OCI-LY7 (cell line): ENCODE data around the gene RBMS1. TPM values are rescaled to one million over a fixed set of nuclear protein-coding genes. Genes with fewer than 3 reads are reported as not detected.
A peak's percentile ranks its signal among the peaks of the same experiment; 100 is the strongest.

Source experiments
- BruUV-seq: library from RNA; stranded (reverse); fragments of 400-500 nt; replicated peaks from 2 replicates; lab custom pipeline; 2021; lab: Mats Ljungman, UMichigan
- CTCF ChIA-PET: fragments of 300-600 bp; sonication (Branson Sonifier 250); formaldehyde crosslinking; loops from one replicate; lab custom pipeline; 2022; ENCODE audit warnings: antibody characterized with exemption; ENCODE audit not compliant: unreplicated experiment; lab: Charles Lee
- POLR2A ChIA-PET: fragments of 300-600 bp; sonication (Branson Sonifier 250); formaldehyde crosslinking; loops from one replicate; lab custom pipeline; 2022; ENCODE audit warnings: antibody characterized with exemption; lab: Charles Lee
- DNase-seq: peaks from one replicate; pipeline ENCODE4 v3.0.0-alpha.2; 2015; ENCODE audit warnings: low spot score
- H2AFZ ChIP-seq: fragments of 200-600 bp; sonication (generic), shearing (Covaris generic); 2 replicates; pipeline ENCODE4 v1.6.1; 2014; ENCODE audit warnings: mild to moderate bottlenecking, antibody characterized with exemption, low read length, moderate library complexity
- H3K27ac ChIP-seq: fragments of 200-600 bp; sonication (generic); 2 replicates; pipeline ENCODE4 v1.5.1; 2014; ENCODE audit warnings: mixed run types, low read depth, mild to moderate bottlenecking, moderate library complexity, low read length, inconsistent platforms; ENCODE audit not compliant: poor library complexity, severe bottlenecking
- H3K36me3 ChIP-seq: fragments of 200-600 bp; sonication (generic); 2 replicates; pipeline ENCODE4 v1.6.1; 2014; ENCODE audit warnings: mild to moderate bottlenecking, antibody characterized with exemption, low read length, moderate library complexity, mixed read lengths; ENCODE audit not compliant: insufficient read depth
- H3K4me1 ChIP-seq: fragments of 200-600 bp; sonication (generic); 2 replicates; pipeline ENCODE4 v1.5.1; 2014; ENCODE audit warnings: mild to moderate bottlenecking, low read length; ENCODE audit not compliant: insufficient read depth, poor library complexity, severe bottlenecking
- H3K4me2 ChIP-seq: fragments of 200-600 bp; sonication (generic); 2 replicates; pipeline ENCODE4 v1.6.1; 2014; ENCODE audit warnings: mild to moderate bottlenecking, low read length
- H3K4me3 ChIP-seq: fragments of 200-600 bp; sonication (generic); 2 replicates; pipeline ENCODE4 v1.5.1; 2014; ENCODE audit warnings: mild to moderate bottlenecking, low read depth, low read length; ENCODE audit not compliant: poor library complexity, severe bottlenecking
- H3K79me2 ChIP-seq: fragments of 200-600 bp; sonication (generic); 2 replicates; pipeline ENCODE4 v1.6.1; 2016; ENCODE audit warnings: low read depth, mild to moderate bottlenecking, low read length, moderate library complexity, mixed read lengths; ENCODE audit not compliant: insufficient read depth
- H3K9me2 ChIP-seq: fragments of 200-600 bp; sonication (generic); 2 replicates; pipeline ENCODE4 v1.6.1; 2016; ENCODE audit warnings: mild to moderate bottlenecking, low read length, mixed read lengths; ENCODE audit not compliant: insufficient read depth
- H3K9me3 ChIP-seq: fragments of 200-600 bp; sonication (generic); 2 replicates; pipeline ENCODE4 v1.6.1; 2014; ENCODE audit warnings: mild to moderate bottlenecking, mixed run types, low read length, mixed read lengths
- H4K20me1 ChIP-seq: fragments of 200-600 bp; sonication (generic); 2 replicates; pipeline ENCODE4 v1.6.1; 2014; ENCODE audit warnings: mild to moderate bottlenecking, antibody characterized with exemption, low read length, moderate library complexity, mixed read lengths; ENCODE audit not compliant: insufficient read depth
- EZH2phosphoT487 ChIP-seq: fragments of 200-600 bp; sonication (generic); IDR thresholded peaks from 2 replicates; pipeline ENCODE4 v1.6.1; 2018; ENCODE audit warnings: low read depth, borderline replicate concordance, mild to moderate bottlenecking, mixed run types, antibody characterized with exemption, low read length, moderate library complexity, mixed read lengths
- intact Hi-C: fragments of 100-400 bp; cut with micrococcal nuclease; formaldehyde crosslinking; loops from one replicate; pipeline ENCODE4 v1.10.0; 2022; ENCODE audit not compliant: unreplicated experiment
- total RNA-seq, 2 experiments: library from RNA; depleted of rRNA in 1 of 2; stranded (reverse); fragments of >200 nt in 1 of 2; shearing (Covaris generic) in 1 of 2; gene quantifications; 2 replicates each; pipeline ENCODE4 v1.2.3, GENCODE V29; 2014 to 2022
- TF ChIP-seq, protein P1 (sequence below): fragments of 200-600 bp; sonication (generic); conservative IDR thresholded peaks from 2 replicates; pipeline ENCODE4 v1.5.1; 2014; ENCODE audit warnings: mild to moderate bottlenecking, antibody characterized with exemption, low read length, moderate library complexity, mixed read lengths

The RBMS1 gene
- total RNA-seq, 2 experiments from 2014 or later: 29.5 to 35.7 TPM

DNA sequence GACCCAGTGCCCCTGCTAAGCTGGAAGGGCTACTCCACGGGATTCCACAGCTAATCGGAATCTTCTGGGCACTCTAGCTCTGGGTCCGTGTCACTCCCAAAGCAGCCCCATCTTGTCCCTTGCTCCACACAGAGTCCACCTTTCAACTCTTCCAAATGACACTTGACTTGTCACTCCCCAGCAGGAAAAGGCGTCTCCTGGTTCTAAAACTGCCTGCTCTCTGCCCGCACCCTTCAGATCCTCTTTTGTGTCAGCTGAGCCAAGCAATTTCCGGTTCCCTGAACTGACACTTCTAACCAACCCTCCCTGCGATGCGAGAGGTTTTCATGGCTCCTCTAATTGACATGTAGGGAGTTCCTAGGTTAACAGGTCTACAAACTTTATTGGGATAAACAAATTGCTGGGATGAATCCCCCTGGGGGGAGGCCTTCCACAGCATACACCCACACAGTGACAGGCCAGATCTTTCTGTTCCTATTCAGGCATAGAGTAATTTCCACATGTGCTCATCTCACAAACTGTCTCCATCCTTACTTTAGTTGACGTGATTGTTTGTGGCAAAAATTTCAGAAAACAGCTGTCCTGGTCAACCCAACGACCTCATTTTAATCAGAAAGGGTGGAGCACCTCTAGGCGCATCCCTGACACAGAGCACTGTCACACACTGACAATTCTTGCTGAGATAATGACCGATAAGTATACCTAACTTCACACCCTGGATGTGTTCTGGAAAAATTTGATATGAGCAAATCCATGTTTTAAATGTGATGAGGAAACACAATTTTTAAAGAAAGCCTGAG is 104.9 kb downstream of the RBMS1 start:
- Histone ChIP-seq H3K4me3 (no peak overlapping the region), H3K9me2 (no peaks in the 10 kb centered on the region), H3K79me2 (peaks cover 6% of the 10 kb centered on the region; the same call in 1 of the 2 replicates), H2AFZ (no peak overlapping the region; the same call in 1 of the 2 replicates), H3K4me2 (peak overlapping the region; percentile 25), H3K36me3 (no peaks in the 10 kb centered on the region), H3K27ac (no peak overlapping the region), H3K4me1 (peaks cover 15% of the 10 kb centered on the region), H3K9me3 (no peaks in the 10 kb centered on the region), H4K20me1 (no peaks in the 10 kb centered on the region; the same call in 1 of the 2 replicates)
- ChIA-PET CTCF (no interaction called here), POLR2A (interaction anchor here (0.6 to 6.1 kb wide), 4 partner anchors 12 to 92 kb away, joined by 4 to 42 read pairs (median 4); no protein-coding TSS in a partner anchor)
- intact Hi-C loops: no loop called here
- no TSS peak for BruUV-seq
- DNase-seq: peak; percentile 42
- TF ChIP-seq, protein P1, sequence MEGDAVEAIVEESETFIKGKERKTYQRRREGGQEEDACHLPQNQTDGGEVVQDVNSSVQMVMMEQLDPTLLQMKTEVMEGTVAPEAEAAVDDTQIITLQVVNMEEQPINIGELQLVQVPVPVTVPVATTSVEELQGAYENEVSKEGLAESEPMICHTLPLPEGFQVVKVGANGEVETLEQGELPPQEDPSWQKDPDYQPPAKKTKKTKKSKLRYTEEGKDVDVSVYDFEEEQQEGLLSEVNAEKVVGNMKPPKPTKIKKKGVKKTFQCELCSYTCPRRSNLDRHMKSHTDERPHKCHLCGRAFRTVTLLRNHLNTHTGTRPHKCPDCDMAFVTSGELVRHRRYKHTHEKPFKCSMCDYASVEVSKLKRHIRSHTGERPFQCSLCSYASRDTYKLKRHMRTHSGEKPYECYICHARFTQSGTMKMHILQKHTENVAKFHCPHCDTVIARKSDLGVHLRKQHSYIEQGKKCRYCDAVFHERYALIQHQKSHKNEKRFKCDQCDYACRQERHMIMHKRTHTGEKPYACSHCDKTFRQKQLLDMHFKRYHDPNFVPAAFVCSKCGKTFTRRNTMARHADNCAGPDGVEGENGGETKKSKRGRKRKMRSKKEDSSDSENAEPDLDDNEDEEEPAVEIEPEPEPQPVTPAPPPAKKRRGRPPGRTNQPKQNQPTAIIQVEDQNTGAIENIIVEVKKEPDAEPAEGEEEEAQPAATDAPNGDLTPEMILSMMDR: no peak
- TF ChIP-seq EZH2phosphoT487: no peak

DNA sequence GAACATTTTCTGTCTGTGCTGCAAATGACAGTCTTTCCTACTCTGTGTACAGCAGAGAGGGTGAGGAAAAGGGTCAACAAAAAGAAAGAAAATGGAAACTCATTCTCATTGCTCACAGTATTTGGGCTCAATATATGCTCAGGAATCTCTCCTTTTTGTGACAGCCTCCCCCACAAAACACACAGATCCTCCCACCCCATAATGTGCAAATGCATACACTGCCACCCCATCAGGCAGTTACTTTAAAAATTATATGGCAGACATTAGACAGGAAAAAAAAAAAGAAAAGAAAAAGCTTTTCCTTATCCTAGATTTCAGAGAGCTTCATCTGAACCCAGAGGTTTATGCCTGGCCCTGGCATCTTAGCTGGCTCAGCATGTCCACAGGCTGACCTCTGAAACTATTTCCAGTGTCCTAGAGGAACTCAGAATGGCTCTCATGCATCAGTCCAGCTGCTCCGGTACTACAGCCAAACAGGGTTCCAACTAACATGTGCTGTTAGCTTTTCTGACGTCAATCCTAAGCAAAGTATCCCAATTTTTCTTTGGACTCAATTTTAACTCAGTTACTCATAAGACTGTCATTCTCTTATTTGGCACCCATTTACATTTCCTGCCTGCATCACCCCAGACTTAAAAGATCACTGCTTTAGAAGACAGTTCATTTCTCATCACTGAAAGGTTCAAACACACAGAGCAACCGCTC is 105.9 kb downstream of the RBMS1 start:
- no TSS peak for BruUV-seq
- no peak for DNase-seq
- Histone ChIP-seq H3K79me2 (no peaks in the 10 kb centered on the region), H3K27ac (no peak overlapping the region), H3K4me3 (no peak overlapping the region), H4K20me1 (no peaks in the 10 kb centered on the region; the same call in 1 of the 2 replicates), H2AFZ (no peak overlapping the region), H3K9me2 (no peaks in the 10 kb centered on the region), H3K4me2 (no peak overlapping the region), H3K9me3 (no peaks in the 10 kb centered on the region), H3K36me3 (no peaks in the 10 kb centered on the region), H3K4me1 (peaks cover 10% of the 10 kb centered on the region)
- intact Hi-C loops: no loop called here
- POLR2A ChIA-PET: interaction anchor here (0.6 to 6.1 kb wide), 4 partner anchors 11 to 93 kb away, joined by 3 to 42 read pairs (median 4); no protein-coding TSS in a partner anchor
- TF ChIP-seq EZH2phosphoT487: no peak
- CTCF ChIA-PET: no interaction called here

GRCh38 chr2:160384791-160385190 is 108.8 kb downstream of the RBMS1 start:
- Histone ChIP-seq H3K79me2 (no peaks in the 10 kb centered on the region), H2AFZ (no peak overlapping the region), H4K20me1 (no peaks in the 10 kb centered on the region; the same call in 1 of the 2 replicates), H3K9me3 (no peaks in the 10 kb centered on the region), H3K4me1 (peaks cover 10% of the 10 kb centered on the region), H3K27ac (no peak overlapping the region), H3K9me2 (no peaks in the 10 kb centered on the region), H3K4me3 (no peak overlapping the region), H3K4me2 (no peak overlapping the region), H3K36me3 (no peaks in the 10 kb centered on the region)
- POLR2A ChIA-PET: interaction anchor here (1.4 kb wide), 1 partner anchor 9 kb away, joined by 7 read pairs; no protein-coding TSS in a partner anchor
- TF ChIP-seq, protein P1: no peak
- TF ChIP-seq EZH2phosphoT487: no peak
- intact Hi-C loops: no loop called here
- DNase-seq: no peak
- CTCF ChIA-PET: no interaction called here
- BruUV-seq: no TSS peak
